ENCODE results near the gene INSR.
"Not testable (repeated sequence)": the region's sequence is repeated elsewhere in the genome, so short reads cannot be mapped to it uniquely, and the experiment has no call there.

The INSR gene

DNA sequence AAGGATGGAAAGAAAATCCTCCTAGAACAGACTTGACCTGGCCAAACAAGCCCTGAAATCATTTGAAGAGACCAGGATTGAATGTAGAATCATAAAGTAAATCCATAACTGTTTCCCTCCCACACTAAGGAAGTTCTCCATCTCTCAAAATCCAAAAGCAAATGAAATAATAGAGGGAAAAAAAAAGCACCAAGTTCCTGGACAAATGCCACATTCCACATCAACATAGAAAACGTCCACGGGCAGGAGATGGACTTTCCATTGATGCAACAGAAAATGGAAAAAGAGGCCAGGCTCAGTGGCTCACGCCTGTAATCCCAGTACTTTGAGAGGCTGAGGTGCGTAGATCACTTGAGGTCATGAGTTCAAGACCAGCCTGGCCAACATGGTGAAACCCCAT, 56.2 kb downstream of the INSR start:
- H3K4me3 ChIP-seq (ENCODE audit: low read depth, low read length): no peak overlapping the region
- DNase-seq (ENCODE audit: low read depth): no peak
- TF ChIP-seq, protein P1, sequence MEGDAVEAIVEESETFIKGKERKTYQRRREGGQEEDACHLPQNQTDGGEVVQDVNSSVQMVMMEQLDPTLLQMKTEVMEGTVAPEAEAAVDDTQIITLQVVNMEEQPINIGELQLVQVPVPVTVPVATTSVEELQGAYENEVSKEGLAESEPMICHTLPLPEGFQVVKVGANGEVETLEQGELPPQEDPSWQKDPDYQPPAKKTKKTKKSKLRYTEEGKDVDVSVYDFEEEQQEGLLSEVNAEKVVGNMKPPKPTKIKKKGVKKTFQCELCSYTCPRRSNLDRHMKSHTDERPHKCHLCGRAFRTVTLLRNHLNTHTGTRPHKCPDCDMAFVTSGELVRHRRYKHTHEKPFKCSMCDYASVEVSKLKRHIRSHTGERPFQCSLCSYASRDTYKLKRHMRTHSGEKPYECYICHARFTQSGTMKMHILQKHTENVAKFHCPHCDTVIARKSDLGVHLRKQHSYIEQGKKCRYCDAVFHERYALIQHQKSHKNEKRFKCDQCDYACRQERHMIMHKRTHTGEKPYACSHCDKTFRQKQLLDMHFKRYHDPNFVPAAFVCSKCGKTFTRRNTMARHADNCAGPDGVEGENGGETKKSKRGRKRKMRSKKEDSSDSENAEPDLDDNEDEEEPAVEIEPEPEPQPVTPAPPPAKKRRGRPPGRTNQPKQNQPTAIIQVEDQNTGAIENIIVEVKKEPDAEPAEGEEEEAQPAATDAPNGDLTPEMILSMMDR (IDR thresholded peaks at IDR 0.05; ENCODE audit: low read depth, low read length, missing control alignments): no peak

- TF ChIP-seq, protein P1 (IDR thresholded peaks at IDR 0.05; ENCODE audit: low read depth, low read length, missing control alignments): no peak
- DNase-seq (ENCODE audit: low read depth): no peak
- no peak overlapping the region for H3K4me3 ChIP-seq (ENCODE audit: low read depth, low read length)
Measured at GRCh38 chr19:7236153-7236552, 58.1 kb downstream of the INSR start.

DNA sequence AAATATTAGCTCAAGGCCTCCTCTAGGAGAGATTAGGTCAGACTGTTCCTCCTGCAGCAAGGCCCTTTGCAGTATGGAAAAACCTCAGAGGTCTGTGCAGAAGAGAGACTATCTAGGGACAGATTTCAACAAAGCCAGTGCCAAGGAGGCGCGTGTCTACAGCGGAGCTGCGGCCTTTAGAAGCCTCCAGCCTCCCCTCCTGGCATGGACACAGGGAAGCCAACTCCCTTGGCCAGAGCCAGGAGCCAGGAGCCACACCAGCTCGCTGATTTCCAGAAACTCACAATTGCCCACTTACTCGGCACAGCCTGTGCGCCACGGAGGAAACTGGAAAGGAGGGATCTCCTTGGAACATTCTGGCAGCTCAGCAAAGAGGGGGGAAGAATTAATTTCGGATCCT, 63.4 kb downstream of the INSR start:
- no peak for DNase-seq (ENCODE audit: low read depth)
- TF ChIP-seq, protein P1 (IDR thresholded peaks at IDR 0.05; ENCODE audit: low read depth, low read length, missing control alignments): no peak

GRCh38 chr19:7229735-7230134, 64.5 kb downstream of the INSR start:
- DNase-seq (ENCODE audit: low read depth): no peak
- no peak overlapping the region for H3K4me3 ChIP-seq (ENCODE audit: low read depth, low read length)
- TF ChIP-seq, protein P1 (IDR thresholded peaks at IDR 0.05; ENCODE audit: low read depth, low read length, missing control alignments): no peak

More for the DNA sequence above, 63.4 kb downstream of the INSR start:
- H3K4me3 ChIP-seq (ENCODE audit: low read depth, low read length): no peak overlapping the region

- TF ChIP-seq, protein P1 (IDR thresholded peaks at IDR 0.05; ENCODE audit: low read depth, low read length, missing control alignments): no peak
- H3K4me3 ChIP-seq (ENCODE audit: low read depth, low read length): no peak overlapping the region
- DNase-seq (ENCODE audit: low read depth): no peak
Measured at GRCh38 chr19:7228935-7229541, 65.2 kb downstream of the INSR start.

DNA sequence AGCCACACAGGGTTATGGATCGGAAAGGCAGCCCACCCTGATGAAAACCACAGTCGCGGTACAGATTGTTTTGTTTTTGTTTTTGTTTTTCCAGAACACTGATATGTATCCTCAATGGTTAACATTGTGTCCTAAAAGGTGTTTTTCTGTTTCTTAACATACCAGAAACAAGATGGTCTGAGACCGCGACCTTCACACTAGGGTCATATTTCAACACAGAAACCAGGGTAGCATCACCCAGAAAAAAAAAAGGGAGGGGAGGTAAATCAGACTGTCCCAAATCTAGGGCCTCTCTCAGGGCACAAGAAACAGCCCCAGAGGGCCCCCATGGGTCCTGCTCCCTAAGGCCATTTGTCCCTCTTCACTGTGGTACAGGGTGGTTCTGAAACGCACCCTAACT, 66.5 kb downstream of the INSR start:
- no peak overlapping the region for H3K4me3 ChIP-seq (ENCODE audit: low read depth, low read length)
- DNase-seq (ENCODE audit: low read depth): no peak
- TF ChIP-seq, protein P1 (IDR thresholded peaks at IDR 0.05; ENCODE audit: low read depth, low read length, missing control alignments): no peak

- not testable (repeated sequence) for DNase-seq (ENCODE audit: low read depth); H3K4me3 ChIP-seq (ENCODE audit: low read depth, low read length)
Measured at GRCh38 chr19:7227149-7227548, 67.1 kb downstream of the INSR start.
